Measurements from ENCODE around the gene PKMYT1.
A peak's percentile ranks its signal among the peaks of the same experiment; 100 is the strongest.

DNA sequence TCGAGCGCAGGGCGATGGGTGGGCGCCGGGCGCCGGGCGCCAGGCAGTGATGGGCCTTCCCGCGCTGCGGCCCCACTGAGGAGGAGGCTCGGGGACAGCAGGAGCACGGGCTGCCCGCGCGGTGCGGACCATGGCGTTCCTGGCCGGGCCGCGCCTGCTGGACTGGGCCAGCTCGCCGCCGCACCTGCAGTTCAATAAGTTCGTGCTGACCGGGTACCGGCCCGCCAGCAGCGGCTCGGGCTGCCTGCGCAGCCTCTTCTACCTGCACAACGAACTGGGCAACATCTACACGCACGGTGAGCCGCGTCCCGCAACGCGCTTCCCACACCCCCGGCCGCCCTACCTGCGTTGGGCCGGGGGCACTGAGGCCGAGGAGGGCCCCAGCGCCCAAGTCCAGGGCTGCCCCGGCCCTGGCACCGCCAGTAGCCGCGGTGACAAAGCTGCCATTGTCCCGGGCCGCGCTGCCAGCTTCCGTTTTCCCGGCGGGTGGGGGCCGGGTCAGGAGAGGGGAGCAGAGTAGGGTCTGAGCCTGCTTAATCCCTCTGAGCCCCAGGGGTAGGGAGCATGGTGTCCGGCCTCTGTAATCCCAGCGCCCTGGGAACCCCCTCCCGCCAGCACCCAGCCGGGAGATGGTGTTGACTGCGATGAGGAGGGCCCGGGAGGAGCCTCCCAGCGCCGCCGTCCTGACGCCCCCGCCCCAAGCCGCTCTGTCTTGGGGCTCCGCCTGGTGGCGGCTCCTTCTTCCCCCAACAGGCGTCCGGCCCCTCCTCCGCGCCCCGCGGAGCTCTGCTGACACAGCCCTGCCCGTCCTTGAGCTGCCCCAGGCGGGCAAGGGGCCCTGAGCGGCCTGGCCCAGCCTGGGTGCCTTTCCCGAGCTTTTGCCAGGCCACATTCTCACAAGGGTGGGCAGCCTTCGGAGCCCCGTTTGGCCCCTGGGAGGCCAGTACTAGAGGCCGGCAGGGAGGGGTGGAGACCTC is 10.4 kb downstream of the PKMYT1 start:
- TF ChIP-seq, protein P1, sequence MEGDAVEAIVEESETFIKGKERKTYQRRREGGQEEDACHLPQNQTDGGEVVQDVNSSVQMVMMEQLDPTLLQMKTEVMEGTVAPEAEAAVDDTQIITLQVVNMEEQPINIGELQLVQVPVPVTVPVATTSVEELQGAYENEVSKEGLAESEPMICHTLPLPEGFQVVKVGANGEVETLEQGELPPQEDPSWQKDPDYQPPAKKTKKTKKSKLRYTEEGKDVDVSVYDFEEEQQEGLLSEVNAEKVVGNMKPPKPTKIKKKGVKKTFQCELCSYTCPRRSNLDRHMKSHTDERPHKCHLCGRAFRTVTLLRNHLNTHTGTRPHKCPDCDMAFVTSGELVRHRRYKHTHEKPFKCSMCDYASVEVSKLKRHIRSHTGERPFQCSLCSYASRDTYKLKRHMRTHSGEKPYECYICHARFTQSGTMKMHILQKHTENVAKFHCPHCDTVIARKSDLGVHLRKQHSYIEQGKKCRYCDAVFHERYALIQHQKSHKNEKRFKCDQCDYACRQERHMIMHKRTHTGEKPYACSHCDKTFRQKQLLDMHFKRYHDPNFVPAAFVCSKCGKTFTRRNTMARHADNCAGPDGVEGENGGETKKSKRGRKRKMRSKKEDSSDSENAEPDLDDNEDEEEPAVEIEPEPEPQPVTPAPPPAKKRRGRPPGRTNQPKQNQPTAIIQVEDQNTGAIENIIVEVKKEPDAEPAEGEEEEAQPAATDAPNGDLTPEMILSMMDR (IDR thresholded peaks at IDR 0.05), result peak; percentile 57
- TF ChIP-seq EZH2 (IDR thresholded peaks at IDR 0.05), result no peak
- no peak for TF ChIP-seq EZH2phosphoT487 (IDR thresholded peaks at IDR 0.05)

Data from neural progenitor cell (in vitro differentiated cells).